Upper lobe of left lung (tissue), 4 donors: Measurements from ENCODE around the gene FGL2.

ENCODE experiments used
- POLR2A ChIP-seq, 4 donors: fragments of 450-650 bp; IDR thresholded peaks; one replicate each; pipeline ENCODE4 v1.5.1; 2016 to 2017; ENCODE audit warnings: antibody characterized with exemption in 4 of 4, mild to moderate bottlenecking in 2 of 4
- TF ChIP-seq, protein P1 (sequence below), 6 experiments: fragments of 450-650 bp in 4 of 6; fragments of 200-600 bp in 2 of 6; sonication (generic) in 2 of 6; IDR thresholded peaks; one replicate each; pipeline ENCODE4 v1.5.1; 2016 to 2019; ENCODE audit warnings: antibody characterized with exemption in 6 of 6

DNA sequence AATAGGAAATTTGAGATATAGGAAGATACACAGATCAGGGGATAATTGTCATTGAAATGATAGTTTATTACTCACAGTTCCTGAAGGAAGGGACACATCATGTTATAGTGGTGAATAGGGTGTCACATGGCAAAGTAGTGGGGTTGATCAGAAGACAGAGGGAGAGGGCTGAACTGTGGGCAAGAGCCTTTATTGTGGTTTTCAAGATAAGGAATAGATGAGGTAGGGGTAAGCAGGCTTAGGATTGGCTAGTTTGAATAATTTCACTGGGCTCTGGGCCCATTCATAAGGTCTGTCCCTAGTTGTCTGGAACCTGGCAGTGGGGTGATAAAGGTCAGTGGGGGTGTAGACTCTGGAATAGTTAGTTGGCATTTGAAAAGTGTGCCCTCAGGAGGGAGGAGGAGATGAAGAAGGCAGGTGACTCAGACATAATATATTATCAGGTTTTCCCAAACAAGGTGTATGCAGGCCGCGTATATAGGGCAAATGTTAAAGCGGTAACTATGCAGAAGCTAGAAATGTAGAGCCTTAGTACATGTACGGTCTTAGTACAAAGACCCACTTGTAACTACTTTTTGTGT is 18.5 kb downstream of the FGL2 start:
- TF ChIP-seq POLR2A (IDR thresholded peaks at IDR 0.05), result no peak
- TF ChIP-seq, protein P1, sequence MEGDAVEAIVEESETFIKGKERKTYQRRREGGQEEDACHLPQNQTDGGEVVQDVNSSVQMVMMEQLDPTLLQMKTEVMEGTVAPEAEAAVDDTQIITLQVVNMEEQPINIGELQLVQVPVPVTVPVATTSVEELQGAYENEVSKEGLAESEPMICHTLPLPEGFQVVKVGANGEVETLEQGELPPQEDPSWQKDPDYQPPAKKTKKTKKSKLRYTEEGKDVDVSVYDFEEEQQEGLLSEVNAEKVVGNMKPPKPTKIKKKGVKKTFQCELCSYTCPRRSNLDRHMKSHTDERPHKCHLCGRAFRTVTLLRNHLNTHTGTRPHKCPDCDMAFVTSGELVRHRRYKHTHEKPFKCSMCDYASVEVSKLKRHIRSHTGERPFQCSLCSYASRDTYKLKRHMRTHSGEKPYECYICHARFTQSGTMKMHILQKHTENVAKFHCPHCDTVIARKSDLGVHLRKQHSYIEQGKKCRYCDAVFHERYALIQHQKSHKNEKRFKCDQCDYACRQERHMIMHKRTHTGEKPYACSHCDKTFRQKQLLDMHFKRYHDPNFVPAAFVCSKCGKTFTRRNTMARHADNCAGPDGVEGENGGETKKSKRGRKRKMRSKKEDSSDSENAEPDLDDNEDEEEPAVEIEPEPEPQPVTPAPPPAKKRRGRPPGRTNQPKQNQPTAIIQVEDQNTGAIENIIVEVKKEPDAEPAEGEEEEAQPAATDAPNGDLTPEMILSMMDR (IDR thresholded peaks at IDR 0.05), result no peak
